Measurements from ENCODE around the gene TCEANC.

The TCEANC gene

GRCh38 chrX:13690836-13691235 is 37.9 kb downstream of the TCEANC start:
- peak; percentile 21 for DNase-seq (ENCODE audit: low read depth)
- H3K4me3 ChIP-seq (ENCODE audit: control insufficient read depth, low read depth, low read length) = peak overlapping the region; percentile 74
- TF ChIP-seq CTCF (conservative IDR thresholded peaks at IDR 0.05; ENCODE audit: control insufficient read depth, insufficient read depth, low read depth, low read length) = peak; percentile 30

- peak; percentile 33 for DNase-seq (ENCODE audit: low read depth)
- no peak for TF ChIP-seq CTCF (conservative IDR thresholded peaks at IDR 0.05; ENCODE audit: control insufficient read depth, insufficient read depth, low read depth, low read length)
- no peak overlapping the region for H3K4me3 ChIP-seq (ENCODE audit: control insufficient read depth, low read depth, low read length)
Observed at GRCh38 chrX:13691841-13692371, 39.0 kb downstream of the TCEANC start.

GRCh38 chrX:13692771-13693231 is 39.9 kb downstream of the TCEANC start:
- H3K4me3 ChIP-seq (ENCODE audit: control insufficient read depth, low read depth, low read length) = no peak overlapping the region
- TF ChIP-seq CTCF (conservative IDR thresholded peaks at IDR 0.05; ENCODE audit: control insufficient read depth, insufficient read depth, low read depth, low read length) = no peak
- DNase-seq (ENCODE audit: low read depth) = peak; percentile 25

GRCh38 chrX:13693341-13693961 is 40.5 kb downstream of the TCEANC start:
- no peak overlapping the region for H3K4me3 ChIP-seq (ENCODE audit: control insufficient read depth, low read depth, low read length)
- no peak for DNase-seq (ENCODE audit: low read depth)
- TF ChIP-seq CTCF (conservative IDR thresholded peaks at IDR 0.05; ENCODE audit: control insufficient read depth, insufficient read depth, low read depth, low read length) = no peak

GRCh38 chrX:13694359-13694758 is 41.4 kb downstream of the TCEANC start:
- DNase-seq (ENCODE audit: low read depth) = no peak
- no peak for TF ChIP-seq CTCF (conservative IDR thresholded peaks at IDR 0.05; ENCODE audit: control insufficient read depth, insufficient read depth, low read depth, low read length)
- no peak overlapping the region for H3K4me3 ChIP-seq (ENCODE audit: control insufficient read depth, low read depth, low read length)

- no peak overlapping the region for H3K4me3 ChIP-seq (ENCODE audit: control insufficient read depth, low read depth, low read length)
- TF ChIP-seq CTCF (conservative IDR thresholded peaks at IDR 0.05; ENCODE audit: control insufficient read depth, insufficient read depth, low read depth, low read length) = no peak
- DNase-seq (ENCODE audit: low read depth) = no peak
Observed at GRCh38 chrX:13694983-13695382, 42.0 kb downstream of the TCEANC start.

Measured in fibroblast of mammary gland (primary cell).